NCI-H69 (cell line): ENCODE measurements around the gene SFT2D3.

Experiments
- DNase-seq: peaks from one replicate; lab custom pipeline; 2025; lab: John Stamatoyannopoulos, UW

SFT2D3 gene

GRCh38 chr2:127664065-127664894 is 37.0 kb upstream of the SFT2D3 start:
- DNase-seq, result peak; percentile 14

- no peak for DNase-seq
These were observed 36.4 kb upstream of the SFT2D3 start for GRCh38 chr2:127664895-127665225.

- no peak for DNase-seq
These were observed 35.9 kb upstream of the SFT2D3 start for GRCh38 chr2:127665267-127665893.

GRCh38 chr2:127669056-127669455 is 32.2 kb upstream of the SFT2D3 start:
- DNase-seq, result no peak

- no peak for DNase-seq
These were observed 31.0 kb upstream of the SFT2D3 start for GRCh38 chr2:127670055-127670956.

GRCh38 chr2:127670957-127671290 is 30.4 kb upstream of the SFT2D3 start:
- DNase-seq, result no peak

GRCh38 chr2:127671557-127672302 is 29.6 kb upstream of the SFT2D3 start:
- no peak for DNase-seq

- no peak for DNase-seq
These were observed 28.7 kb upstream of the SFT2D3 start for GRCh38 chr2:127672341-127673224.

GRCh38 chr2:127673291-127674069 is 27.8 kb upstream of the SFT2D3 start:
- no peak for DNase-seq

- peak; percentile 18 for DNase-seq
These were observed 26.8 kb upstream of the SFT2D3 start for GRCh38 chr2:127674241-127675209.

GRCh38 chr2:127675331-127676261 is 25.7 kb upstream of the SFT2D3 start, which contains the start of gene LIMS2:
Gene LIMS2, minus strand, starts transcription at chr2:127675530. Its CDS starts 506 bp downstream, at chr2:127675024.
- DNase-seq, result peak; percentile 26

- no peak for DNase-seq
These were observed 24.4 kb upstream of the SFT2D3 start for GRCh38 chr2:127676906-127677305.

- DNase-seq, result peak; percentile 10
These were observed 22.8 kb upstream of the SFT2D3 start for GRCh38 chr2:127678531-127678930.

GRCh38 chr2:127678991-127679390 is 22.3 kb upstream of the SFT2D3 start:
- no peak for DNase-seq

GRCh38 chr2:127679680-127680361 is 21.5 kb upstream of the SFT2D3 start:
- no peak for DNase-seq

- no peak for DNase-seq
These were observed 20.5 kb upstream of the SFT2D3 start for GRCh38 chr2:127680706-127681287.
